Measurements from ENCODE around the gene SNAPC1.
"Not testable (repeated sequence)": the region's sequence is repeated elsewhere in the genome, so short reads cannot be mapped to it uniquely, and the experiment has no call there.

Gene SNAPC1

DNA sequence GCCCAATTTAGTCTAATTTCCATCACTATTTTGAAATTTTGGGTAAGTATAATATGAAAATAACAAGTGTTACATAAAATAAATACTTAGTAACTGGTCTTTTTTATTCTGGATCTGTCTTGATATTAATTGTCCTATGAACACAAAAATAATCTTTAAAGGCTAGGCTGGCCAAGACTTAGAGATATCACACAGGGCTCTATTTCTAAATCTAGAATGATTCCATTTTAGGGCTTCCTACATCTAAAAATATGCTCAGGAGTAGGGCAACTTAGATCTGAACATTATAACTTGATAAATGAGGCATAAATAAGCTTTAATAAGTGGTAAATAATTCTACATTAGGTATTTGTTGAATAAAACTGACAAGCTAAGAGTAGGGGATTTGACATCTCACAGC is 23.1 kb upstream of the SNAPC1 start:
- no peak overlapping the region for H3K4me3 ChIP-seq (ENCODE audit: low read depth, low read length)
- TF ChIP-seq, protein P1, sequence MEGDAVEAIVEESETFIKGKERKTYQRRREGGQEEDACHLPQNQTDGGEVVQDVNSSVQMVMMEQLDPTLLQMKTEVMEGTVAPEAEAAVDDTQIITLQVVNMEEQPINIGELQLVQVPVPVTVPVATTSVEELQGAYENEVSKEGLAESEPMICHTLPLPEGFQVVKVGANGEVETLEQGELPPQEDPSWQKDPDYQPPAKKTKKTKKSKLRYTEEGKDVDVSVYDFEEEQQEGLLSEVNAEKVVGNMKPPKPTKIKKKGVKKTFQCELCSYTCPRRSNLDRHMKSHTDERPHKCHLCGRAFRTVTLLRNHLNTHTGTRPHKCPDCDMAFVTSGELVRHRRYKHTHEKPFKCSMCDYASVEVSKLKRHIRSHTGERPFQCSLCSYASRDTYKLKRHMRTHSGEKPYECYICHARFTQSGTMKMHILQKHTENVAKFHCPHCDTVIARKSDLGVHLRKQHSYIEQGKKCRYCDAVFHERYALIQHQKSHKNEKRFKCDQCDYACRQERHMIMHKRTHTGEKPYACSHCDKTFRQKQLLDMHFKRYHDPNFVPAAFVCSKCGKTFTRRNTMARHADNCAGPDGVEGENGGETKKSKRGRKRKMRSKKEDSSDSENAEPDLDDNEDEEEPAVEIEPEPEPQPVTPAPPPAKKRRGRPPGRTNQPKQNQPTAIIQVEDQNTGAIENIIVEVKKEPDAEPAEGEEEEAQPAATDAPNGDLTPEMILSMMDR (IDR thresholded peaks at IDR 0.05; ENCODE audit: low read depth, low read length): no peak

DNA sequence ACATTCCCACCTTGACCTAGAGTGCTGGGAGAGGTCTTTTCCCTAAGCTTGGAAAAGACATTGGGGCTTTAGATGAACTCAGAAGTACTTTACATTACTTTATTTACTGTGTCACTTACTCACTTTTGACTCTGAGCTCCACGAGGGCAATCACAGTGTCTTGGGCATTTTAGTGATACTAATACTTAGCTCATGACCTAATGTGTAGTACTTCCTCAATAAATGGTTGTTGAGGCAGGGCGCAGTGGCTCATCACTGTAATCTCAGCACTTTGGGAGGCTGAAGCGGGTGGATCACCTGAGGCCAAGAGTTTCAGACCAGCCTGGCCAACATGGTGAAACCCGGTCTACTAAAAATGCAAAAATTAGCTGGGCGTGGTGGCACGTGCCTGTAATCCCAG is 19.8 kb upstream of the SNAPC1 start:
- TF ChIP-seq, protein P1 (IDR thresholded peaks at IDR 0.05; ENCODE audit: low read depth, low read length): no peak
- no peak overlapping the region for H3K4me3 ChIP-seq (ENCODE audit: low read depth, low read length)

DNA sequence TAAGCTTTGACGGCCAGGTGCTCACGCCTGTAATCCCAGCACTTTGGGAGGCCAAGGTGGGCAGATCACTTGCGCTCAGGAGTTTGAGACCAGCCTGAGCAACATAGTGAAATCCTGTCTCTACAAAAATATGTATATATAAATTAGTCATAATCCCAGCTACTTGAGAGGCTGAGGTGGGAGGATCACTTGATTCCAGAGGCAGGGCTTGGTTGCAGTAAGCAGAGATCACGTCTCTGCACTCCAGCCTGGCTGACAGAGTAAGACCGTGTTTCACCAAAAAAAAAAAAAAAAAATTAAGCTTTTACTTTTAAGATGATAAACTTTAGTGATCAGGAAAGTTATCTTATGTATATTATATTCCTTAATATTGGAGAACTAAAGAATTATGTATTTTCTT is 18.0 kb upstream of the SNAPC1 start:
- no peak overlapping the region for H3K4me3 ChIP-seq (ENCODE audit: low read depth, low read length)
- TF ChIP-seq, protein P1 (IDR thresholded peaks at IDR 0.05; ENCODE audit: low read depth, low read length): no peak

DNA sequence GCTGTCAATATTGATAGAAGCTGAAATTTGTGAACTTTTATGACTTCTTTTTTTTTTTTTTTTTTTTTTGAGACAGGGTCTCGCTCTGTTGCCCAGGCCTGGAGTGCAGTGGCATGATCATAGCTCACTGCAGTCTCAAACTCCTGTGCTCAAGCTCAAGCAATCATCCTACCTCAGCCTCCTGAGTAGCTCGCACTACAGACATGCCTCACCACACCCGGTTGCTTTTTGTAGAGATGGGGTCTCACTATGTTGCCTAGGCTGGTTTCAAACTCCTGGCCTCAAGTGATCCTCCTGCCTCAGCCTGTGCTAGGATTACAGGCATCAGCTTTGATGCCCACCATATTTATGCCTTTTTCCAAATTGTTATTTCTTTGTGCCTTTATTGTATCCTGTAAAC is 15.9 kb upstream of the SNAPC1 start:
- not testable (repeated sequence) for H3K4me3 ChIP-seq (ENCODE audit: low read depth, low read length)

DNA sequence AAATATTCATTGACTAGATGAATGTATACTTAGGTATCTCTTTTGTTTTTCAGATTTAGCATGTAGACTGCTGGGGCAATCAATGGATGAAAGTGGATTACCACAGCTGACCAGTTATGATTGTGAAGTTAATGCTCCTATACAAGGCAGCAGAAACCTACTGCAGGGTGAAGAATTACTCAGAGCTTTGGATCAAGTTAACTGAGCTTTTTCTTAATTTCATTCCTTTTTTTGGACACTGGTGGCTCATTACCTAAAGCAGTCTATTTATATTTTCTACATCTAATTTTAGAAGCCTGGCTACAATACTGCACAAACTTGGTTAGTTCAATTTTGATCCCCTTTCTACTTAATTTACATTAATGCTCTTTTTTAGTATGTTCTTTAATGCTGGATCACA is 15.3 kb upstream of the SNAPC1 start:
- TF ChIP-seq, protein P1 (IDR thresholded peaks at IDR 0.05; ENCODE audit: low read depth, low read length): no peak
- no peak overlapping the region; the same call in 1 of the 2 replicates for H3K4me3 ChIP-seq (ENCODE audit: low read depth, low read length)

DNA sequence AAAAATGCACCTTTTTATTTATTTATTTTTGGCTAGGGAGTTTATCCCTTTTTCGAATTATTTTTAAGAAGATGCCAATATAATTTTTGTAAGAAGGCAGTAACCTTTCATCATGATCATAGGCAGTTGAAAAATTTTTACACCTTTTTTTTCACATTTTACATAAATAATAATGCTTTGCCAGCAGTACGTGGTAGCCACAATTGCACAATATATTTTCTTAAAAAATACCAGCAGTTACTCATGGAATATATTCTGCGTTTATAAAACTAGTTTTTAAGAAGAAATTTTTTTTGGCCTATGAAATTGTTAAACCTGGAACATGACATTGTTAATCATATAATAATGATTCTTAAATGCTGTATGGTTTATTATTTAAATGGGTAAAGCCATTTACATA is 14.9 kb upstream of the SNAPC1 start:
- TF ChIP-seq, protein P1 (IDR thresholded peaks at IDR 0.05; ENCODE audit: low read depth, low read length): no peak
- H3K4me3 ChIP-seq (ENCODE audit: low read depth, low read length): peak overlapping the region; percentile 61; the same call in 1 of the 2 replicates

DNA sequence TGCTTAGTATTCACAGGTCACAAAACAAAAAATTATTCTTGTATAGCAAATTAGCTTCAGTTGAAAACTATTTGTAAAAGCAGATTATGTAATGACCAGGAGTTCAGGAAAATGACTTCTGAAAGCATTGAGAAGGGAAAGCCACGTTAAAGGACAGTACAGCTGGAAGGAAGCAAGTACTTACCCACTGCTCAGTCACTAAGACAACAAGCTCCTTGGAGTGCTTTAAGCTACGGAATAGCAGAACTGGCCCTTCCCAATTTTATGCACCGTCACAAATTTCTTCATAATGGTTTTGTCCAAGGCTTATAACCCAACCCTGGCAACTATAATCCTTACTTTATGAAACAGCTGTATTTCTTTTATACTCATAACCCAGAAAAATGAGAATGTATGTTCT is 13.0 kb upstream of the SNAPC1 start:
- TF ChIP-seq, protein P1 (IDR thresholded peaks at IDR 0.05; ENCODE audit: low read depth, low read length): no peak
- peak overlapping the region; percentile 61 for H3K4me3 ChIP-seq (ENCODE audit: low read depth, low read length)

DNA sequence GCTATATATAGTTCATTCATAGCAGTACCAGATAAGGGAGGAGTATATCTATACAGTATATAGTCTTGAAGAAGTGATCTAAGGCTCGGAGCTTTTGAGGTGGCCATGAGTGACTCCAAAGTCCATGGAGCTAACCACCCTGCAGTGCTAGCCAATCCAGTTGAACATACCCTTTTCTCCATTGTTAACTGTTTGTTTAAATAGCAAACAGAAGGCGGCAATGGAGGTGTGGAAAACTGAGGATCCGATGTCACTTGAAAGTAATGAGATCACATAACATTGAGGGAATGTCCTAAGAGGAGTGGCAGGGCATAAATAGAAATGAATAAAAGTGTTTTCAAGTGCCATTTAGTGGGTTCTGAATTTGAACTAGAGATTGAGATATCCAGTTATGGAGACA is 12.4 kb upstream of the SNAPC1 start:
- H3K4me3 ChIP-seq (ENCODE audit: low read depth, low read length): peak overlapping the region; percentile 61
- TF ChIP-seq, protein P1 (IDR thresholded peaks at IDR 0.05; ENCODE audit: low read depth, low read length): no peak
